NCI-H2196 (cell line): ENCODE measurements around the gene UBXN7.
A peak's percentile ranks its signal among the peaks of the same experiment; 100 is the strongest.
"Not testable (repeated sequence)": the region's sequence is repeated elsewhere in the genome, so short reads cannot be mapped to it uniquely, and the experiment has no call there.

Source experiments
- DNase-seq: peaks from one replicate; lab custom pipeline; 2025; ENCODE audit not compliant: unreplicated experiment; lab: John Stamatoyannopoulos, UW

The UBXN7 gene

GRCh38 chr3:196357905-196358304 is 74.3 kb downstream of the UBXN7 start:
- DNase-seq = no peak

GRCh38 chr3:196356556-196356955 is 75.7 kb downstream of the UBXN7 start:
- DNase-seq = no peak

- DNase-seq = no peak
These were observed 76.6 kb downstream of the UBXN7 start for GRCh38 chr3:196355668-196356067.

- DNase-seq = no peak
These were observed 78.1 kb downstream of the UBXN7 start for GRCh38 chr3:196354132-196354531.

- DNase-seq = no peak
These were observed 80.7 kb downstream of the UBXN7 start for GRCh38 chr3:196351541-196351940.

- no peak for DNase-seq
These were observed 82.2 kb downstream of the UBXN7 start for GRCh38 chr3:196350067-196350466.

GRCh38 chr3:196348698-196349097 is 83.5 kb downstream of the UBXN7 start:
- no peak for DNase-seq

- DNase-seq = no peak
These were observed 87.6 kb downstream of the UBXN7 start for GRCh38 chr3:196344663-196345062.

- DNase-seq = not testable (repeated sequence)
These were observed 88.3 kb downstream of the UBXN7 start for GRCh38 chr3:196343917-196344316.

- DNase-seq = no peak
These were observed 91.1 kb downstream of the UBXN7 start for GRCh38 chr3:196341137-196341536.

- DNase-seq = no peak
These were observed 91.8 kb downstream of the UBXN7 start for GRCh38 chr3:196340466-196340865.

GRCh38 chr3:196339493-196340254 is 92.6 kb downstream of the UBXN7 start:
- DNase-seq = no peak

- DNase-seq = no peak
These were observed 93.2 kb downstream of the UBXN7 start for GRCh38 chr3:196339044-196339443.

- DNase-seq = no peak
These were observed 95.7 kb downstream of the UBXN7 start for GRCh38 chr3:196336319-196337145.

- DNase-seq = no peak
These were observed 96.7 kb downstream of the UBXN7 start for GRCh38 chr3:196335503-196335948.

GRCh38 chr3:196334982-196335381 is 97.2 kb downstream of the UBXN7 start:
- no peak for DNase-seq

GRCh38 chr3:196332168-196332567 is 100.1 kb downstream of the UBXN7 start:
- peak; percentile 36 for DNase-seq

GRCh38 chr3:196327405-196327804 is 104.8 kb downstream of the UBXN7 start:
- no peak for DNase-seq

- no peak for DNase-seq
These were observed 105.3 kb downstream of the UBXN7 start for GRCh38 chr3:196326936-196327335.

GRCh38 chr3:196323691-196324090 is 108.5 kb downstream of the UBXN7 start:
- DNase-seq = no peak

- no peak for DNase-seq
These were observed 109.2 kb downstream of the UBXN7 start for GRCh38 chr3:196323016-196323415.

GRCh38 chr3:196321162-196321561 is 111.1 kb downstream of the UBXN7 start:
- no peak for DNase-seq
